Left forelimb (tissue), 1 donor: ENCODE data around the gene FCAMR.

Source experiments
- DNase-seq: peaks from one replicate; pipeline ENCODE4 v3.0.0-alpha.2; 2018; ENCODE audit warnings: low spot score

The FCAMR gene

DNA sequence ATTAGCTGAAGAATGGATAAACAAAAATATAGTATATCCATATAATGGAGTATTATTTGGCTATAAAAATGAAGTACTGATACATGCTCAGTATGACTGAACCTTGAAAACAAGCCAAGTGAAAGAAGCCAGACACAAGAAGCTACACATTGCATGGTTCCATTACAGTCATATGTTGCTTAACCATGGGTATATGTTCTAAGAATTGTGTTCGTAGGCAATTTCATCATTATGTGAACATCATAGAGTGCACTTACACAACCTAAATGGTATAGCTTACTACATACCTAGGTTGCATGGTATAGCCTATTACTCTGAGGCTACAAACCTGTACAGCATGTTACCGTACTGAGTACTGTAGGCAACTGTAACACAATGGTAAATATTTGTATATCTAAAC is 28.6 kb upstream of the FCAMR start:
- no peak for DNase-seq

DNA sequence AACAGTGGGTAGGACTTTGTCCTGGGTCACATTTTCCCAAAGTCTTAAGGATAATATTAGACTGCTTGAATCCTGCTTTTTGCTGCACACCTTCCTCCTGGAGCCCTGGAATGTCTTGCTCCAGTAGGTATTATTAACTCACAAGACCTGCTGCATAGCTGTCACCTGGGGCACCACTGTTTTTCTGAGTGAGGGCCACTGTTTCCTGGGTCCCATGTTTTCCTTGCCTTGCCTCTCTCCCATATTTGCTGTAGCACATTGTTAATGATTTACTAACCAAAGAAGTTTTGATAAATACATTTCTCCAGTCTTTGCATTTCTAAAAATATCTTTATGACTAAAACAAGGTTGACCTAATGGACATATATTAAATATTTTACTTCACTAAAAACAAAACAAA is 22.5 kb upstream of the FCAMR start:
- no peak for DNase-seq

- no peak for DNase-seq
Observed at GRCh38 chr1:206987873-206988272, 17.6 kb upstream of the FCAMR start.

- no peak for DNase-seq
Observed at GRCh38 chr1:206986885-206987284, 16.6 kb upstream of the FCAMR start.

GRCh38 chr1:206986402-206986801 is 16.1 kb upstream of the FCAMR start:
- no peak for DNase-seq

DNA sequence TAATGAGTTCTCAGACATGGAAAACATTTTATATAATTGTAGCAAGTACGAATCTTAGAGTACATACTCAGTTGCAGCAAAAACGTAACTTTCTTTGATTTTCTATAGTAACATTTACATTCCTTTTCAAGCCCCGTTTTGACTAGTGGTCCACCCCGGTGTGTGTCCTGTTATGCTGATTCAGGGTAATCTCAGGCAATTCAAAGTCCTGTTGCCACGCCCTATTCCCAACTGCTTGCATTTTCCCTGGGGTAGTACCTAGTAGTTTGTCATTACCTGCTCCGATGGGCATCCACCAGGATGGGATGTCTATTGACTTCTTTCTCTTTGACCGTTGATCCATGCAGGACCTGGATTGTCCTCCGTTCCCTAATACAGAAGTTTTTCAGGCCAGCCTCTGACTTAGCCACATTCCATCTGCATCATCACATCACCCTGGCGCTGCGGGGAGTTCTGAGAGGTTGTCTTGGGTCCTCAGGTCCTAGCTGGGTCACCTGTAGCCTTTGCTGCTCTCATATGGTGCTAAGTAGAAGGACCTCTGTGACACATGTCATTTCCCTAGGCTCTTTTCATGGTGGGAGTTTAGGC is 15.0 kb upstream of the FCAMR start:
- DNase-seq = no peak

DNA sequence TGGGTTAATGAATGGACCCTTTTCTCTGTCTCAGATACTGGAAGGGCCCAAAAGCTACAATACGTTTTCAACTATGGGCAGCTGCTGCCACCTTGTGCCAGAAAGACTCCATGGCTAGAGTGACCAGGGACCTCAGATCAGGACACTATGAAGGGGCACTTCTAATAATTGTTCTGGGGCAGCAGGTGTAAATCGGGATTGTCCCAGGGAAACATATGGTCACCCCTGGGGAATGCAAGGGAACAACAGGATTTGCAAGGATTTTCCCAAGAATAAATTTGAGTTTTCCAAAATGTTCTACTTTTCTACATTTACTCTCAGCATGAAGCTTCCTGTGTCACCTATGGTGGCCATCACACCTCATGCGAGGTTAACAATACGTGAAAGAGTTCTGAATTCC is 12.0 kb upstream of the FCAMR start:
- DNase-seq = no peak

DNA sequence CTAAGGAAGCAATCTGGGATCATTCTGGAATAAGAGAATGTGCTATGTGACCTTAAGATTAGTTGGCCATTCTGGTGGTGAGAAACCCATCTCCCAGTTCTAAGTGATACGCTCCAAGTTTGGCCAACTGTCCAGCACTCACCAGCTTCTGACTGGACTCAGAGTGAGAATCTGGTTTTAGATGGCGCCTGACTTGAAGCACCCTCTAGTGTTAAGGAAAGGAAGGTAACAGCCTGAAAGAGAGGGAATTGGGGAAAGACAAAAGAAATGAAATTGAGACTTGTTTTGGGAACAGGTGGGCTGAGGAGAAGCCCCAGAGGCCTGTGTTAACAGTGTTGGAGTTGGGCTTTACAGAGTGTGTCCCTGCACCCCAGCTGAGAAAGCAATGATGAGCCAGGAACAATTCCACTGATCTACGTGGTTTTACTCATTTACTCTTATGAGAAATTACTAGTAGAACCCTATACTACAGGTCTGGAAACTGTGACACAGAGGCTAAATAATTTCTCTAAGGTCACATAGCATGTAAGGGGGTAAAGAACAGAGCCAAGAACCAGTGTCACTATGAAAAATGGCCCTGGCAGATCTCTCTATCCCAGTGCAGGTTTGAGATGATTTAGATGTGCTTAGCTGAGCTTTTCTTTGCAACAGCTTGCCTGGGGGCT is 9.3 kb upstream of the FCAMR start:
- DNase-seq = no peak

- no peak for DNase-seq
Observed at GRCh38 chr1:206978259-206978658, 8.0 kb upstream of the FCAMR start.

- no peak for DNase-seq
Observed at GRCh38 chr1:206975306-206975705, 5.0 kb upstream of the FCAMR start.

DNA sequence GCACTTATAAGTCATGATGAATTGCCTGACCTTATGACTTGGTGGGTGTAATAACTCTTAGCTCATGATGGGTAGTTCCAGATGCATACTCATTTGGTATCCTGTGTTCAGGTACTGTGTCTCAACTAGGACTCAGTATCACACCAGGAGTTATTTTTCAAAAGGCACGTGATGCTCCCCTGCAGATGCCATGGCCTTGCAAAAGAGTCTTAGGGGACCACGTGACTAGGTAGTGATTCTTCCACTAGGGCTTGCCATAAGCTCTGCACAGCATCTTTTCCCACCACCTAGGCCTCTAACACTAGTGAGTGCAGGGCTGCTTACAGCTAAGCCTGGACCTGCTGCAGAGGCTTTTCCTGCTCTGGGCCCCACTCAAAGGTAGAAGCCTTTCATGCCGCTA is 3.9 kb upstream of the FCAMR start:
- no peak for DNase-seq

DNA sequence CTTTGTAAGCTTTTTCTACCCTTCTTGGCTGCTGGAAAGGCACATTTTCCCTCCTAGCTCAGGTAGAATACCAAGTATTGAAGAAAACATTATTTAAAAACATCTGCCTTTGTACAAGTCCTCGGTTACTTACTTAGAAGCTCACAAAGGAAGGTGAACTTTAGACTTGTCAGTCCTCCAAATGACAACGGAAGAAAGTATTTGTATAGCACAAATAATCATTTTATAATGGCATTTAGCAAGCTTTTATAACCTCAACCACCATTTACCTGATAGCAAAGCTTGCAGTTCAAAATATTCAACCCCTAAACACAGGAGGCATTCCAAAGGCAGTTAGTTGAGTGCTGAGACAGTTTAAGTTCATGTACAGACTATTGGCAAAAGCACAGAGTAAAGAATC is 2.5 kb upstream of the FCAMR start:
- DNase-seq = no peak

- no peak for DNase-seq
Observed at GRCh38 chr1:206971029-206971655, 882 bp upstream of the FCAMR start.

- DNase-seq = no peak
Observed at GRCh38 chr1:206969090-206969489, 1.2 kb downstream of the FCAMR start.

- DNase-seq = no peak
Observed at GRCh38 chr1:206967096-206967849, 3.0 kb downstream of the FCAMR start.

GRCh38 chr1:206965781-206966180 is 4.5 kb downstream of the FCAMR start:
- no peak for DNase-seq

DNA sequence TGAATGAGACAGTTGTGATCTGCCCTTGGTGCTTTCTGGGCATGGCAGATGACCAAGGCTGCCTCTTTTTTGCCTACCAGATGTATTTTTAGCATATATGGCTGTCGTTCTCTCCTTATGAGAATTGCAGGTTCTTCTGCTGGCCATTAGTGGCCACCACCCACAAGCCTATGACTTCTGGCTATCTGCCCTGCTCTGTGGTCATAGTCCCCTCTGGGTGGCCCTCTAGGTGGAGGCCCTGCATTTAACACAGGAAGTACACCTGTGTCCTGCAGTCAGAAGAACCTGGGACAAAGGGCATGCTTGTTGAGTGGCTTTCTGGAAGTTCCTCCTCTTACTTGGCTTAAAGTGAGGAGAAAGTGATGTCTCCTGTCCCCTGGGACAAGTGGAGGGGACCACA is 6.5 kb downstream of the FCAMR start:
- DNase-seq = no peak

GRCh38 chr1:206963119-206963712 is 7.0 kb downstream of the FCAMR start:
- no peak for DNase-seq

- no peak for DNase-seq
Observed at GRCh38 chr1:206962272-206962671, 8.0 kb downstream of the FCAMR start.

DNA sequence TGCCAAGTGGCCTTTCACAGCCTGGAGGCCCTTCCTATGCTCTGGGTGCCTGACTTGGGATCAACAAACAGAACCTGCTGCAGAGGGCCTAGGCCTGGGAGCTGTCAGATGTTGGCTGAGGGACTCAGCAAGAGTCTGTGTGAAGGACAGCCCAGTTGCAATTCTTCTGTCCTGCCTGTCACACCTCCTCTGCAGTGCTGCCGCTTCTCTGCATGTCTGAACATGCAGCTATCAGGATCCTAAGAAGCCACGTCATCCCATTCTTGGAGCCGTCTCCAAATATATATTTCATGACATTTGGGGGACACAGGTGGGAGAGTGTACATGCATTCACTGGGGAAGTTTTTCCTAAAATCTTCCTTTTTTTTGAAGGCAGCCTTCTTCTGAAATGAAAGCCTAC is 8.6 kb downstream of the FCAMR start:
- DNase-seq = no peak

DNA sequence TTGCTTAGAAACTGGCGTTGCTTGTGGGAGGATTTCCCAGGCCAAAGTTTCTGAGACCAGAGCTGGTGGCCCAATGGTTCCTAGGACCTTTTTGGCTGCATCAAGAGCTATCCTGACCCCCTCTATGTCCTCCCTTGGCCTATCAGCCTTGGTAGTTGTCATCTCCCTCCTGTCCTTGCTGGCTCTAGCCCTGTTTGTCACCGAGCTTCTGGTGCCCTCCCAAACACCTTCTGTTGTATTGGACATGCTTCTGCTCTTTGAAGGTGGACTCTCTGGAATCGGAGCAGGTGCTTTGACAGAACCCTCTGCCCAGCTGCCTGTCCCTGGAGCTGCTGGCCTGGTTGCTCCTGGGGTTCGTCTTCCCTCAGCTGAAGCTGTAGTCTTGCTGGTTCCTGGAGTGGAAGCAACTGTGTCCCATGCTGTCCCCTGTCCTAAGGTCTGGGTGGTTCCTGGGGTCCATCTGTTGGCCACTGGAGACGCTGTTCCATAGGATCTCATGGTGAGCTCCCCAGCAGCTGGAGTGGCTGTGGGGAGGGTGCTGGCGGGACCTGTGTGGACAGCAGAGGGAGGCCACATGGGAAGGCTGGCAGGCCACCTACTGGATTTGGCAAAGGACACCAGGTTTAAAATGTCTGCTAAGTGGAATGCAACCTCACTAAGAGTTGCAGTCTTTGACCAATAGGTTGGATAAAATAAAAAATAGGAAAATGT is 9.4 kb downstream of the FCAMR start:
- DNase-seq = no peak

DNA sequence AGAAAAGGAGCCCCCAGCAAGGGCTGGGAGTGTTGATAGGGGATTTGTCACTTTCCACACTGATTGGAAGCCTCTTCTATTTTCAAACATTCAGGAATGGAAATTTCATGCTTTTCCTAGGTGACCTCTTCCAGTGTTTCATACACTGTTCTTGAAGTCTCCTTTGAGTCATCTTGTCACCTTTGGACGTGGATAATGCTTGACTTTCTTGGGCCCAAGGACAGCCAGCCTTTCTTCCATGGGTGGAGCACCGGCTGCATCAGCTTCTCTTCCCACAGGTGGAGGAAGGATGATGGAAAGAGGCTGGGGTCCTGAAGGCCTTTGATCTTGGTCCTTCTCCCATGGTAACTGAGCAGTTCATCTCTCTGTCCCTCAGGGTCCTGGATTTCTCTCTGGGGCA is 12.1 kb downstream of the FCAMR start:
- no peak for DNase-seq
